CMK (cell line): ENCODE results near the gene PCSK4.
"Not testable (repeated sequence)": the region's sequence is repeated elsewhere in the genome, so short reads cannot be mapped to it uniquely, and the experiment has no call there.

Experiments
- DNase-seq: peaks from one replicate; pipeline ENCODE4 v3.0.0-alpha.2; 2010; ENCODE audit warnings: low read depth

Gene PCSK4

GRCh38 chr19:1505012-1505411, 14.9 kb upstream of the PCSK4 start:
- no peak for DNase-seq

GRCh38 chr19:1503925-1504773, 14.0 kb upstream of the PCSK4 start:
- DNase-seq: no peak

GRCh38 chr19:1503089-1503924, 13.2 kb upstream of the PCSK4 start:
- DNase-seq: peak; percentile 76

- no peak for DNase-seq
These were observed 12.4 kb upstream of the PCSK4 start for GRCh38 chr19:1502433-1503088.

DNA sequence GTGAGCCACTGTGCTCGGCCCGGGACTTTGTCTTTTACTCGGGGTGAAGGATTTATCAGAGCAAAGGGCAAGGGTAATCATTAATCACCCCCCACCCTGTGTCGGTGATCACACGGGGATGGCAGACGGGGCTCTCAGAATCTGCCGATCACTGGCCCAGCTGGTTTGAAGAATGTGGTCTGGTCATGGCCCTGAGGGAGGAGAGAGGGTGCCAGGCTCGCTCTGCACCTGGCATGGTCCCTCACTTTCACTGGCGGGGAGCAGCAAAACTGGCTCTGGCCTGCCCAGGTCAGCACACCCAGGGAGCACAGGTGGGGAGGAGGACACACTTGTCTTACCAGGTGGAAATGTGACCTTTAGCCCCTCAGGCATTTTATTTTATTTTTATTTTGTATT, 11.0 kb upstream of the PCSK4 start:
- DNase-seq: no peak

GRCh38 chr19:1499231-1499630, 9.1 kb upstream of the PCSK4 start:
- DNase-seq: not testable (repeated sequence)

GRCh38 chr19:1497578-1498235, 7.6 kb upstream of the PCSK4 start:
- no peak for DNase-seq

DNA sequence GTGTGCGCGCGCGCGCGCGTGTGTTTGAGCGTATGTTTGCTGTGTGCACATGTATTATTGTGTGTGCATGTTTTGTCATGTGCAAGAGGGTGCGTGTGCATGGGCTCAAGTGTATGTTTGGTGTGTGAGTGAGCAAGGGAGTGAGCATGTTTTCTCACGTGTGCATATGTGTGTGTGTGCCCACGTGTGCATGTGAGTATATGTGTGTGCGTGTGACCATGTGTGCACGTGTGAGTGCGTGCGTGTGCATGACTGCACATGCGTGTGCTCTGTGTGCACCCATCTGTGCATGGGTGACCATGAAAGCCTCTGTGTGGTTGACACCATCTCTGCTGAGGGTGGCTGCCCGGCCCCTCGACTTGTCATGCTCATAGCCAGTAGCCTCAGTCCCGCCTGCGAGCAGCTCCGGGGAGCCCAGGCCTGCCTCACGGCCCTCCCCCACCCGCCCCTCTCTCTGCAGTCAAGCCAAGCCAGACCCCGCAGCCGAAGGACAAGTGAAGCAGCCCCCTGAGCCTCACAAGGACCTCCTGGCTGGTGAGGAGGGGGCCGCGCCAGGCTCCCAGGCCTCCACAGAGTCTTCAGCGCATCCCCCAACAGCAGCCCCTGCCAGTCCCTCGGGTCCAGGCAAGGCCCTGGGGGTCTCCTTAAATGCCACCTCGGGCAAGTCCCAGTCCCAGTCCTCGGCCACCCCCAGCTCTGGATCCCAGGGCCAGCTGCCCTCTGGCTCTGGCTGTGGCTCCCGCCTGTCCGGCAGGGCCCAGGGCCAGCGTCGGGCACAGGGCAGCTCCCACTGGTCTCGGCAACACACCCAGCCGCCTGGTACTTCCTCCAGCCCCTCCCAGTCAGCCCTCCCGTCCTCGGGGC, 6.8 kb upstream of the PCSK4 start:
- DNase-seq: no peak

DNA sequence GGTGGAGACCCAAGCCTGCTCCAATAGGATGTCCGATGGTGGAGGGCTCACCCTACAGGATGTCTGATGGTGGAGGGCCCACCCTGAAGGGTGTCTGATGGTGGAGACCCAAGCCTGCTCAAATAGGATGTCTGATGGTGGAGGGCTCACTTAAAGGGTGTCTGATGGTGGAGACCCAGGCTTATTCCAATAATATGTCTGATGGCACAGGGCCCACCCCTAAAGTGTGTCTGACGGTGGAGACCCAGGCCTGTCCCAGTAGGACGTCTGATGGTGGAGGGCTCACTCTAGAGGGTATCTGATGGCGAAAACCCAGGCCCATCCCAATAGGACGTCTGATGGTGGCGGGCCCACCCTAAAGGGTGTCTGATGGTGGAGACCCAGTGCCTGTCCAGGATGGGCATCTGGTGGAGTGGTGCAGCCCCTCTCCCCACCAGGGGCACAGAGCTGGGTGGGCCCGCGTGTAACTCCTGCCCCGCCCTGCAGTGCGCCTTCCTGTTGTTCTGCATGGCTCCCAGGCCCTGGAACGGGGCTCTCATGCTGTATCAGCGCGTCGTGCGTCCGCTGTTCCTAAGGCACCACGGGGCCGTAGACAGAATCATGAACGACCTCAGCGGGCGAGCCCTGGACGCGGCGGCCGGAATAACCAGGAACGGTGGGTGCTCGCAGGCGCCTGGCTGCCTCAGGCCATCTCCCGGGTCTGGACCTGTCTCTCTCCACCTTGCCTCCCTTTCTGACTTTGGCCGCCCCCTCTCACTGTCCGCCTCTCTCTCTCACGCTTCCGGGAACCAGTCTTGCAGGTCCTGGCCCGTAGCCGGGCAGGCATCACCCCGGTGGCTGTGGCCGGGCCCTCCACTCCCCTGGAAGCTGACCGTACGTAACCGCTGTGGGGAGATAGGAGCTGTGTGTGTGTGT, 5.9 kb upstream of the PCSK4 start:
- no peak for DNase-seq

- no peak for DNase-seq
These were observed 5.1 kb upstream of the PCSK4 start for GRCh38 chr19:1495051-1495798.

GRCh38 chr19:1494115-1494815, 4.1 kb upstream of the PCSK4 start:
- no peak for DNase-seq

- DNase-seq: no peak
These were observed 2.4 kb upstream of the PCSK4 start for GRCh38 chr19:1492474-1493006.

- DNase-seq: no peak
These were observed 1.7 kb upstream of the PCSK4 start for GRCh38 chr19:1491849-1492170.

- DNase-seq: no peak
These were observed 1.1 kb upstream of the PCSK4 start, which contains the start of gene REEP6 for GRCh38 chr19:1491114-1491848. REEP6 (plus strand) TSS chr19:1491181; CDS start chr19:1491270, 89 bp downstream.

GRCh38 chr19:1489463-1490310, 463 bp downstream of the PCSK4 start:
- no peak for DNase-seq

DNA sequence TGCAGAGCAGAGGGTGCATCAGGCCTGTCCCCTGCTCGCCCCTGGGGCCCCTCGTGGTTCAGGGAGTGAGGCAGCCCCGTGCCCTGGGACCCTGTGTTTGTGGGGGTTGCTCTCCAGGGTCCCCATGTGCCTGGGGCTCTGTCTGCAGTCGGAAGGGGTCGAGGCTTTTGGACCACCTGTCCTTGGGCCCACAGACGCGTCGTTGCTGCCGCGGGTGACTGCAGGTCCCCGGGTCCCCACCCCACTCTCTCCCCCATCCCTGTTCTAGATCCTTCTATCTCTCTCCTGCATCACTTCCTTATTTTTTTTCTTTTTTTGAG, 1.9 kb downstream of the PCSK4 start:
- no peak for DNase-seq
